ENCODE measurements around the gene ART4.

- no peak for TF ChIP-seq CTCF (IDR thresholded peaks at IDR 0.05; ENCODE audit: insufficient read depth, low read length)
- TF ChIP-seq REST (IDR thresholded peaks at IDR 0.05; ENCODE audit: insufficient replicate concordance, low read depth): no peak
- TF ChIP-seq POLR2AphosphoS5 (IDR thresholded peaks at IDR 0.05; ENCODE audit: low read depth): no peak
- no peak for TF ChIP-seq GABPA (IDR thresholded peaks at IDR 0.05; ENCODE audit: low read depth)
Observed at GRCh38 chr12:14860490-14860889, 17.2 kb upstream of the ART4 start.
